Chondrocyte (in vitro differentiated cells): ENCODE measurements around the gene FKBP8. TPM values are rescaled to one million over a fixed set of nuclear protein-coding genes. Genes with fewer than 3 reads are reported as not detected.
"Not testable (repeated sequence)": the region's sequence is repeated elsewhere in the genome, so short reads cannot be mapped to it uniquely, and the experiment has no call there.

Source experiments
- DNase-seq: peaks from one replicate; pipeline ENCODE4 v3.0.0; 2021; ENCODE audit warnings: mixed read lengths, low spot score
- H3K27ac Mint-ChIP-seq: one replicate; pipeline ENCODE4 v1.8.0; 2021; ENCODE audit warnings: mild to moderate bottlenecking, moderate library complexity, mixed read lengths; ENCODE audit not compliant: unreplicated experiment
- H3K27me3 Mint-ChIP-seq: 2 replicates; pipeline ENCODE4 v1.8.0; 2021; ENCODE audit warnings: low read depth, mixed read lengths
- H3K36me3 Mint-ChIP-seq: 2 replicates; pipeline ENCODE4 v1.8.0; 2021; ENCODE audit warnings: low read depth, mixed read lengths
- H3K4me1 Mint-ChIP-seq: 2 replicates; pipeline ENCODE4 v1.8.0; 2021; ENCODE audit warnings: low read depth, mild to moderate bottlenecking, mixed read lengths
- H3K4me3 Mint-ChIP-seq: one replicate; pipeline ENCODE4 v1.8.0; 2021; ENCODE audit warnings: mild to moderate bottlenecking, moderate library complexity, mixed read lengths; ENCODE audit not compliant: unreplicated experiment
- H3K9me3 Mint-ChIP-seq: 2 replicates; pipeline ENCODE4 v1.8.0; 2021; ENCODE audit warnings: low read depth, mixed read lengths
- CTCF ChIP-seq: fragments of 200-600 bp; sonication (generic); IDR thresholded peaks from 2 replicates; pipeline ENCODE4 v1.5.0; 2021; ENCODE audit warnings: antibody characterized with exemption, mild to moderate bottlenecking, moderate library complexity
- total RNA-seq: library from RNA; stranded (reverse); gene quantifications from 3 replicates; pipeline ENCODE4 v1.2.1, GENCODE V29; 2021

The FKBP8 gene
- total RNA-seq, 1 donor from 2014 or later: 190 TPM

- Mint-ChIP-seq H3K27me3 (no peaks in the 10 kb centered on the region), H3K9me3 (no peaks in the 10 kb centered on the region), H3K36me3 (no peaks in the 10 kb centered on the region), H3K27ac (no peak overlapping the region), H3K4me3 (no peak overlapping the region), H3K4me1 (peaks cover 16% of the 10 kb centered on the region)
- no peak for TF ChIP-seq CTCF
- no peak for DNase-seq
Observed at GRCh38 chr19:18523841-18524240, 19.5 kb downstream of the FKBP8 start.

- not testable (repeated sequence) for H3K36me3 Mint-ChIP-seq, H3K9me3 Mint-ChIP-seq, DNase-seq, H3K27me3 Mint-ChIP-seq
- H3K4me3 Mint-ChIP-seq: peak overlapping the region; percentile 54
- H3K27ac Mint-ChIP-seq: peak overlapping the region; percentile 93
- H3K4me1 Mint-ChIP-seq: peaks cover 16% of the 10 kb centered on the region
Observed at GRCh38 chr19:18522862-18523440, 20.4 kb downstream of the FKBP8 start.

GRCh38 chr19:18522124-18522861, 21.1 kb downstream of the FKBP8 start:
- peak overlapping the region; percentile 89 for H3K4me3 Mint-ChIP-seq
- DNase-seq: peak; percentile 100
- TF ChIP-seq CTCF: no peak

GRCh38 chr19:18521692-18522123, 21.7 kb downstream of the FKBP8 start, which contains the start of gene ELL:
Gene ELL, minus strand, starts transcription at chr19:18522070. Its CDS starts 15 bp downstream, at chr19:18522055.
- DNase-seq: no peak
- H3K4me1 Mint-ChIP-seq: peaks cover 16% of the 10 kb centered on the region
- no peaks in the 10 kb centered on the region for H3K27me3 Mint-ChIP-seq
- no peaks in the 10 kb centered on the region for H3K36me3 Mint-ChIP-seq
- no peaks in the 10 kb centered on the region for H3K9me3 Mint-ChIP-seq
- H3K27ac Mint-ChIP-seq: peak within 1 kb of the TSS; percentile 98
- peak within 1 kb of the TSS; percentile 89 for H3K4me3 Mint-ChIP-seq
- peak; percentile 43 for TF ChIP-seq CTCF

More at GRCh38 chr19:18522124-18522861, 21.1 kb downstream of the FKBP8 start:
- peaks cover 16% of the 10 kb centered on the region for H3K4me1 Mint-ChIP-seq
- peak overlapping the region; percentile 93 for H3K27ac Mint-ChIP-seq
- no peaks in the 10 kb centered on the region for H3K27me3 Mint-ChIP-seq
- H3K9me3 Mint-ChIP-seq: no peaks in the 10 kb centered on the region
- no peaks in the 10 kb centered on the region for H3K36me3 Mint-ChIP-seq

GRCh38 chr19:18520848-18521691, 22.3 kb downstream of the FKBP8 start:
- peak; percentile 49 for TF ChIP-seq CTCF
- no peaks in the 10 kb centered on the region for H3K27me3 Mint-ChIP-seq
- no peaks in the 10 kb centered on the region for H3K9me3 Mint-ChIP-seq
- H3K4me3 Mint-ChIP-seq: peak overlapping the region; percentile 89
- H3K27ac Mint-ChIP-seq: peak overlapping the region; percentile 98
- no peak for DNase-seq
- H3K4me1 Mint-ChIP-seq: peaks cover 20% of the 10 kb centered on the region
- no peaks in the 10 kb centered on the region for H3K36me3 Mint-ChIP-seq
